ENCODE measurements around the gene HDLBP.

GRCh38 chr2:241237047-241237446 lies 78.4 kb downstream of the HDLBP start:
- TF ChIP-seq ZNF70 (CRISPR knock-in tag; IDR thresholded peaks at IDR 0.05) = no peak
- no peak for TF ChIP-seq ESRRG (CRISPR knock-in tag; IDR thresholded peaks at IDR 0.05)
- no peak for TF ChIP-seq GLIS3 (CRISPR knock-in tag; IDR thresholded peaks at IDR 0.05)
- no peak for TF ChIP-seq ZNF8 (CRISPR knock-in tag; IDR thresholded peaks at IDR 0.05)
- no peak for TF ChIP-seq ZFP3 (CRISPR knock-in tag; IDR thresholded peaks at IDR 0.05)
- no peak for TF ChIP-seq ZFP30 (CRISPR knock-in tag; IDR thresholded peaks at IDR 0.05)
- no peak for TF ChIP-seq PATZ1 (CRISPR knock-in tag; IDR thresholded peaks at IDR 0.05; ENCODE audit: borderline replicate concordance)
- TF ChIP-seq SNAI2 (CRISPR knock-in tag; IDR thresholded peaks at IDR 0.05) = no peak
- TF ChIP-seq ISL1 (CRISPR knock-in tag; IDR thresholded peaks at IDR 0.05) = no peak
- no peak for TF ChIP-seq CSDC2 (CRISPR knock-in tag; IDR thresholded peaks at IDR 0.05)
- no peak for TF ChIP-seq ARNTL (CRISPR knock-in tag; IDR thresholded peaks at IDR 0.05; ENCODE audit: borderline replicate concordance, low read depth)
